Endothelial cell (in vitro differentiated cells): ENCODE data around the gene ROBO2. TPM values are rescaled to one million over a fixed set of nuclear protein-coding genes. Genes with fewer than 3 reads are reported as not detected.

Source experiments
- DNase-seq: peaks from one replicate; pipeline ENCODE4 v3.0.0; 2021; ENCODE audit warnings: low spot score
- H3K27ac Mint-ChIP-seq: one replicate; pipeline ENCODE4 v1.8.0; 2021; ENCODE audit warnings: mixed read lengths, inconsistent platforms; ENCODE audit not compliant: unreplicated experiment
- H3K27me3 Mint-ChIP-seq: one replicate; pipeline ENCODE4 v1.8.0; 2021; ENCODE audit warnings: mild to moderate bottlenecking, moderate library complexity, mixed read lengths, inconsistent platforms; ENCODE audit not compliant: unreplicated experiment
- H3K36me3 Mint-ChIP-seq: one replicate; pipeline ENCODE4 v1.8.0; 2021; ENCODE audit warnings: mild to moderate bottlenecking, low read depth, mixed read lengths, inconsistent platforms; ENCODE audit not compliant: unreplicated experiment
- H3K4me1 Mint-ChIP-seq: one replicate; pipeline ENCODE4 v1.8.0; 2021; ENCODE audit warnings: mild to moderate bottlenecking, mixed read lengths, inconsistent platforms; ENCODE audit not compliant: unreplicated experiment
- H3K4me3 Mint-ChIP-seq: one replicate; pipeline ENCODE4 v1.8.0; 2021; ENCODE audit warnings: mild to moderate bottlenecking, mixed read lengths, inconsistent platforms; ENCODE audit not compliant: unreplicated experiment
- H3K9me3 Mint-ChIP-seq: one replicate; pipeline ENCODE4 v1.8.0; 2021; ENCODE audit warnings: mixed read lengths, inconsistent platforms; ENCODE audit not compliant: unreplicated experiment
- total RNA-seq: library from RNA; stranded (reverse); fragmentation: NEBNext Ultra II Directional; extraction: Animal tissue kit (Norgen Biotek cat#: 25700); gene quantifications from one replicate; pipeline ENCODE4 v1.2.1, GENCODE V29; 2021; ENCODE audit not compliant: unreplicated experiment
- TF ChIP-seq, protein P1 (sequence below): fragments of 200-600 bp; sonication (generic); IDR thresholded peaks from one replicate; pipeline ENCODE4 v1.5.0; 2021; ENCODE audit warnings: antibody characterized with exemption; ENCODE audit not compliant: unreplicated experiment

The ROBO2 gene
- total RNA-seq, 1 donor from 2014 or later = 2.5 TPM

DNA sequence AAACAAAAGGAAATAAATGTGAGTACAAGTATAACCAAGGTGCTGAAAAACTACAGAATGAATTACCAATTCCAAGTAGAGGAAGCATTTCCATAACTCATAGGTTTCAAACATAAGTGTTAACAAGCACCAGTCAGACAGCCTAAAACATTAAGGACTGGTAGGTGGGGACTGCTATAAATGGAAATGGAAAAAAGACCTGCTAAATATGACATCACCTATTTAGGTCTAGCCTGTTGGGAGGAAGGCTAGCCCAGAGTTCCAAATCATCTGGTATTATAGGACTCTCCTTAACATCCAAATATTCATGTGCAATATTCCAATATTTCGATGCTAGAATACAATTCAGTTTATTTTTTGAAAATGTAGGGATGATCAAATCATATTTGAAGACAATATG, 560.0 kb downstream of the ROBO2 start:
- Mint-ChIP-seq H3K9me3 (no peaks in the 10 kb centered on the region), H3K4me1 (no peaks in the 10 kb centered on the region), H3K36me3 (no peaks in the 10 kb centered on the region), H3K27ac (no peak overlapping the region), H3K27me3 (no peaks in the 10 kb centered on the region), H3K4me3 (no peak overlapping the region)
- DNase-seq = no peak
- TF ChIP-seq, protein P1, sequence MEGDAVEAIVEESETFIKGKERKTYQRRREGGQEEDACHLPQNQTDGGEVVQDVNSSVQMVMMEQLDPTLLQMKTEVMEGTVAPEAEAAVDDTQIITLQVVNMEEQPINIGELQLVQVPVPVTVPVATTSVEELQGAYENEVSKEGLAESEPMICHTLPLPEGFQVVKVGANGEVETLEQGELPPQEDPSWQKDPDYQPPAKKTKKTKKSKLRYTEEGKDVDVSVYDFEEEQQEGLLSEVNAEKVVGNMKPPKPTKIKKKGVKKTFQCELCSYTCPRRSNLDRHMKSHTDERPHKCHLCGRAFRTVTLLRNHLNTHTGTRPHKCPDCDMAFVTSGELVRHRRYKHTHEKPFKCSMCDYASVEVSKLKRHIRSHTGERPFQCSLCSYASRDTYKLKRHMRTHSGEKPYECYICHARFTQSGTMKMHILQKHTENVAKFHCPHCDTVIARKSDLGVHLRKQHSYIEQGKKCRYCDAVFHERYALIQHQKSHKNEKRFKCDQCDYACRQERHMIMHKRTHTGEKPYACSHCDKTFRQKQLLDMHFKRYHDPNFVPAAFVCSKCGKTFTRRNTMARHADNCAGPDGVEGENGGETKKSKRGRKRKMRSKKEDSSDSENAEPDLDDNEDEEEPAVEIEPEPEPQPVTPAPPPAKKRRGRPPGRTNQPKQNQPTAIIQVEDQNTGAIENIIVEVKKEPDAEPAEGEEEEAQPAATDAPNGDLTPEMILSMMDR = no peak

DNA sequence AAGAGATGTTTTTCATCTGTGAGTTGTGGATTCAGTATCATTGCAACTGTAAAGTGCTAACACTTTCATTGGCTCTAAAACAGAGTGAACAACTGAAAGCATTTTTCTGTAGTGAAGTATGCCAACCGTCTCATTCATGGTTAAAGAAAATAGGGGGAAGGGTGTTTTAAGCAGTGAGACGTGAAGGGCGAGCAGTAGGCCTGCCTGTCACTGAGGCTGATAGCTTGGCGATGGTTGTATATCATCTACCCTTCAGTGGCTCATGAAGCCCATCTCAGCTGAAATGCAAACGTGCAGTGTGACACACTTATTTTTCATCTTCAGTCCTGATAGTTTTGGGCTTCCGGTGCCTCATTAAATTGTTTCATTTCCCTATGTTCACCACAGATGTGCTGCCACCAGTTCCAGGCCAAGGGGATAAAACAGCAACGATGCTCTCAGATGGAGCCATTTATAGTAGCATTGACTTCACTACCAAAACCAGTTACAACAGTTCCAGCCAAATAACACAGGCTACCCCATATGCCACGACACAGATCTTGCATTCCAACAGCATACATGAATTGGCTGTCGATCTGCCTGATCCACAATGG, 562.0 kb downstream of the ROBO2 start:
- Mint-ChIP-seq H3K27me3 (no peaks in the 10 kb centered on the region), H3K4me1 (no peaks in the 10 kb centered on the region), H3K36me3 (no peaks in the 10 kb centered on the region), H3K9me3 (no peaks in the 10 kb centered on the region), H3K27ac (no peak overlapping the region), H3K4me3 (no peak overlapping the region)
- TF ChIP-seq, protein P1 = no peak
- DNase-seq = no peak

DNA sequence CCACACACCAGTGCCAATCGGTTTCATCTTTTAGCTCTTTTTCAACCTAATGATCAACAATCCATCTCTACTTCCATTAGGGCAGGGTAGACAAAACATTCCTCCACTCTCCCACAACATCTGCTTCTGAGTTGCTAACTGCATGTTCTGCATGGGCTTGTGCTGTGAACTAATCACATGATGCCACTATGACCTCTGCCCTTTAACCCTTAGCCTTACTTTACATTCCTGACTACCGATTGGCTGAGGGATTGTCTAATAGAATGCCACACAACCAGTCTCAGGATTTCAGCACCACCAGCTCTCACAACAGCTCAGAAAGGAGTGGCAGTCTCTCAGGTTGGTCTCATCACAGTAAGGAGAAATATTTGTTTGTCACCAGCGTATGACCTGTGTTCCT, 562.8 kb downstream of the ROBO2 start:
- Mint-ChIP-seq H3K27ac (no peak overlapping the region), H3K4me3 (no peak overlapping the region), H3K27me3 (no peaks in the 10 kb centered on the region), H3K9me3 (no peaks in the 10 kb centered on the region), H3K36me3 (no peaks in the 10 kb centered on the region), H3K4me1 (no peaks in the 10 kb centered on the region)
- TF ChIP-seq, protein P1 = no peak
- DNase-seq = no peak

DNA sequence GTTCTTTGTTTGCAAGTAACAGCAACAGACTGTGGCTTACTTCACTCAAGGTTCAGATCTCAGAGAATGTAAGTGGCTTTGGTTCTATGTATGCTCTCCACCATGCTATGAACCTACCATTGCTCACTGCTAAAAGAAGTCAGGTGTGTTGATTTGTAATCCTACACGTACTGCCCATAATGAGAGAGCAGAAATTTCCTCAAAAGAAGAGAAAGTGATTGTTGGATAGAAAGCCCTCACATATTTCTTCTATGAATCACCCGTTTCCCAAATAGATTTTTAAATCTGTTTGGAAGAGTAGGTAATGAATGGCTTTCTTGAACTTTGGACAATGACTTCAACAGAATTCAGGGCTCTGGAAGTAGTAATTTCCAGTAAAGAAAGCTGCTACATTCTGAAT, 565.4 kb downstream of the ROBO2 start:
- no peaks in the 10 kb centered on the region for H3K36me3 Mint-ChIP-seq
- TF ChIP-seq, protein P1 = no peak
- H3K27ac Mint-ChIP-seq = no peak overlapping the region
- DNase-seq = no peak
- no peaks in the 10 kb centered on the region for H3K4me1 Mint-ChIP-seq
- no peak overlapping the region for H3K4me3 Mint-ChIP-seq
- H3K9me3 Mint-ChIP-seq = no peaks in the 10 kb centered on the region
- H3K27me3 Mint-ChIP-seq = no peaks in the 10 kb centered on the region

DNA sequence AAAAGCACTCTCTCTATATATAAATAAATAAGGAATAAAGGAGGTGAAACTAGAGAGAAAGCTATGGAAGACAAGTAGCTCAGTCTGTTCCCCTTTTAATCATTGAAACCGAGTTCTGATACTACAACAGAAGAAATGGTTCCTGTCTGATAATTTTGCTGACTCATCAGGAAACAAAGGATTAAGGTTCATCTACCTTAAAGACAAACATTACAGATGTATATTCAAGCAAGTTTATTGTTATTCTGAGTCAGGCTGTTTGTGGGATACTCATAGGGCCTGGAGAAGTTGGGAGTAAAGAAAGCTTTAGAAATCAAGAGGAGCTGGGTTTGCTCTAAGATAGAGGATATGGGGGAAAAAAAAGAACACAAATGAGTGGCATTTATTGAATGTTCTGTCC, 566.0 kb downstream of the ROBO2 start:
- DNase-seq = no peak
- H3K4me1 Mint-ChIP-seq = no peaks in the 10 kb centered on the region
- no peak overlapping the region for H3K27ac Mint-ChIP-seq
- H3K36me3 Mint-ChIP-seq = no peaks in the 10 kb centered on the region
- H3K27me3 Mint-ChIP-seq = no peaks in the 10 kb centered on the region
- TF ChIP-seq, protein P1 = no peak
- H3K4me3 Mint-ChIP-seq = no peak overlapping the region
- H3K9me3 Mint-ChIP-seq = no peaks in the 10 kb centered on the region
